NCI-H2107 treated with DMSO at 0.1 percent for 48 hours (cell line): ENCODE data around the gene CDH22.

Experiments
- DNase-seq: peaks from one replicate; lab custom pipeline; 2025; ENCODE audit not compliant: unreplicated experiment; lab: John Stamatoyannopoulos, UW

CDH22 gene

GRCh38 chr20:46217583-46217982 is 90.7 kb downstream of the CDH22 start:
- no peak for DNase-seq

GRCh38 chr20:46216770-46217464 is 91.4 kb downstream of the CDH22 start:
- DNase-seq: no peak

- peak; percentile 46 for DNase-seq
Measured at GRCh38 chr20:46215913-46216707, 92.2 kb downstream of the CDH22 start.

- peak; percentile 33 for DNase-seq
Measured at GRCh38 chr20:46214824-46215488, 93.3 kb downstream of the CDH22 start.

GRCh38 chr20:46213946-46214823 is 94.1 kb downstream of the CDH22 start:
- DNase-seq: no peak

- no peak for DNase-seq
Measured at GRCh38 chr20:46212876-46213275, 95.4 kb downstream of the CDH22 start.

- no peak for DNase-seq
Measured at GRCh38 chr20:46212252-46212651, 96.0 kb downstream of the CDH22 start.

- no peak for DNase-seq
Measured at GRCh38 chr20:46211331-46211722, 97.0 kb downstream of the CDH22 start.

- no peak for DNase-seq
Measured at GRCh38 chr20:46210672-46211330, 97.5 kb downstream of the CDH22 start.

GRCh38 chr20:46209930-46210671 is 98.2 kb downstream of the CDH22 start:
- no peak for DNase-seq

GRCh38 chr20:46207793-46208192 is 100.5 kb downstream of the CDH22 start:
- DNase-seq: no peak

- no peak for DNase-seq
Measured at GRCh38 chr20:46206992-46207549, 101.2 kb downstream of the CDH22 start.

- no peak for DNase-seq
Measured at GRCh38 chr20:46206025-46206424, 102.3 kb downstream of the CDH22 start.

GRCh38 chr20:46205349-46205748 is 102.9 kb downstream of the CDH22 start:
- no peak for DNase-seq

- no peak for DNase-seq
Measured at GRCh38 chr20:46204594-46205186, 103.6 kb downstream of the CDH22 start.

- DNase-seq: no peak
Measured at GRCh38 chr20:46203510-46203837, 104.8 kb downstream of the CDH22 start.

- DNase-seq: no peak
Measured at GRCh38 chr20:46202766-46203509, 105.4 kb downstream of the CDH22 start.
